ENCODE results near the gene SLC22A2.

DNA sequence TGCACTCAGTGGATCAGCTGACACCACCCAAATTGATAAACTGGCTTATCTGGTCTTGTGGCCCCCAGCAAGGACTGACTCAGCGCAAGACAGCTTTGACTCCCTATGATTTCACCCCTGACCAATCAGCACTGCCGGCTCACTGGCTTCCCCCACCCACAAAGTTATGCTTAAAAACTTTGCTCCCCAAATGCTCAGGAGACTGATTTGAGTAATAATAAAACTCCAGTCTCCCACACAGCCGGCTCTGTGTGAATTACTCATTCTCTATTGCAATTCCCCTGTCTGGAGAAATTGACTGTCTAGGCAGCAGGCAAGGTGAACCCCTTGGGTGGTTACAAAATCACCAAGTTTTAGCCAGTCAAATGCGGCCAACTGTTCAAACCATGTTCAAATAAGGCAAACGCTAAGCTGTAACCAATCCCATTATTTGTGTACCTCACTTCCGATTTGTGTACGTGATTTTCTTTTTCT, 32.5 kb downstream of the SLC22A2 start:
- TF ChIP-seq CTCF (IDR thresholded peaks at IDR 0.05) (no peak), POLR2A (IDR thresholded peaks at IDR 0.05) (no peak)
